HG02588 (cell line): Measurements from ENCODE around the gene NPS.

Experiments
- ATAC-seq: cut with Tn5 transposase; IDR thresholded peaks from one replicate; pipeline ENCODE4 v1.9.1; 2021; ENCODE audit warnings: mild to moderate bottlenecking, moderate library complexity; ENCODE audit not compliant: unreplicated experiment

Gene NPS

GRCh38 chr10:127549009-127549408, at the start of gene NPS:
Gene NPS (plus strand): TSS chr10:127549309. CDS start chr10:127549369, 60 bp downstream.
- no peak for ATAC-seq

GRCh38 chr10:127500127-127500526, 49.0 kb upstream of the NPS start:
- ATAC-seq: no peak

GRCh38 chr10:127506094-127506493, 43.0 kb upstream of the NPS start:
- ATAC-seq: no peak

- no peak for ATAC-seq
Observed at GRCh38 chr10:127522298-127522697, 26.8 kb upstream of the NPS start.

GRCh38 chr10:127523476-127523875, 25.6 kb upstream of the NPS start:
- no peak for ATAC-seq

- ATAC-seq: no peak
Observed at GRCh38 chr10:127524229-127524628, 24.9 kb upstream of the NPS start.

- no peak for ATAC-seq
Observed at GRCh38 chr10:127524908-127525665, 24.0 kb upstream of the NPS start.

- no peak for ATAC-seq
Observed at GRCh38 chr10:127525686-127526085, 23.4 kb upstream of the NPS start.

GRCh38 chr10:127526161-127526560, 22.9 kb upstream of the NPS start:
- no peak for ATAC-seq

GRCh38 chr10:127527320-127527719, 21.8 kb upstream of the NPS start:
- ATAC-seq: no peak

- ATAC-seq: no peak
Observed at GRCh38 chr10:127527891-127528290, 21.2 kb upstream of the NPS start.

GRCh38 chr10:127532193-127532592, 16.9 kb upstream of the NPS start:
- ATAC-seq: no peak

GRCh38 chr10:127532659-127533058, 16.4 kb upstream of the NPS start:
- ATAC-seq: no peak

- no peak for ATAC-seq
Observed at GRCh38 chr10:127534074-127534473, 15.0 kb upstream of the NPS start.

- no peak for ATAC-seq
Observed at GRCh38 chr10:127534496-127534895, 14.6 kb upstream of the NPS start.

GRCh38 chr10:127535802-127536515, 13.2 kb upstream of the NPS start:
- ATAC-seq: no peak

GRCh38 chr10:127536972-127537760, 11.9 kb upstream of the NPS start:
- ATAC-seq: no peak

GRCh38 chr10:127537924-127538323, 11.2 kb upstream of the NPS start:
- ATAC-seq: no peak

GRCh38 chr10:127548022-127548421, 1.1 kb upstream of the NPS start:
- ATAC-seq: no peak

GRCh38 chr10:127550861-127551260, 1.8 kb downstream of the NPS start:
- no peak for ATAC-seq

GRCh38 chr10:127552446-127552845, 3.3 kb downstream of the NPS start:
- no peak for ATAC-seq

GRCh38 chr10:127553417-127553816, 4.3 kb downstream of the NPS start:
- no peak for ATAC-seq
